NT2/D1 (cell line): Measurements from ENCODE around the gene CKAP4.

Experiments
- SUZ12 ChIP-seq: IDR thresholded peaks from 2 replicates; pipeline ENCODE4 v1.6.1; 2011; ENCODE audit not compliant: insufficient read length, insufficient read depth; ENCODE audit errors: extremely low read depth
- ZNF274 ChIP-seq: IDR thresholded peaks from 2 replicates; pipeline ENCODE4 v1.6.1; 2011; ENCODE audit warnings: mild to moderate bottlenecking, low read depth, low read length

- no peak for TF ChIP-seq SUZ12
- no peak for TF ChIP-seq ZNF274
Observed at GRCh38 chr12:106296179-106296877, 48.5 kb upstream of the CKAP4 start.
